Neural cell (in vitro differentiated cells): ENCODE data around the gene NUP62.

ENCODE experiments used
- CTCF ChIP-seq: fragments of 450-650 bp; IDR thresholded peaks from 2 replicates; pipeline ENCODE4 v1.5.1; 2014; ENCODE audit warnings: antibody characterized with exemption, mild to moderate bottlenecking, moderate library complexity; ENCODE audit not compliant: poor library complexity, severe bottlenecking
- EP300 ChIP-seq: fragments of 450-650 bp; conservative IDR thresholded peaks from 2 replicates; pipeline ENCODE4 v1.6.1; 2014; ENCODE audit warnings: antibody characterized with exemption, mild to moderate bottlenecking, moderate library complexity; ENCODE audit not compliant: poor library complexity, severe bottlenecking
- EZH2 ChIP-seq: fragments of 200-600, 300-800 bp; shearing (Covaris generic), sonication (generic); IDR thresholded peaks from 2 replicates; pipeline ENCODE4 v1.6.1; 2014; ENCODE audit warnings: antibody characterized with exemption, low read length, borderline replicate concordance, mild to moderate bottlenecking; ENCODE audit not compliant: insufficient read depth, poor library complexity, severe bottlenecking
- MXI1 ChIP-seq: fragments of 450-650 bp; conservative IDR thresholded peaks from 2 replicates; pipeline ENCODE4 v1.6.1; 2014; ENCODE audit warnings: antibody characterized with exemption, mild to moderate bottlenecking; ENCODE audit not compliant: poor library complexity, severe bottlenecking
- POLR2AphosphoS5 ChIP-seq: IDR thresholded peaks from 2 replicates; pipeline ENCODE4 v1.6.1; 2012
- RAD21 ChIP-seq: fragments of 450-650 bp; conservative IDR thresholded peaks from 2 replicates; pipeline ENCODE4 v1.6.1; 2014; ENCODE audit warnings: antibody characterized with exemption, mild to moderate bottlenecking, moderate library complexity
- REST ChIP-seq: IDR thresholded peaks from 2 replicates; pipeline ENCODE4 v1.6.1; 2012; ENCODE audit warnings: borderline replicate concordance
- SMC3 ChIP-seq: fragments of 450-650 bp; conservative IDR thresholded peaks from 2 replicates; pipeline ENCODE4 v1.6.1; 2014; ENCODE audit warnings: antibody characterized with exemption, mild to moderate bottlenecking, moderate library complexity; ENCODE audit not compliant: poor library complexity

GRCh38 chr19:49932731-49933131, 3.4 kb upstream of the NUP62 start:
- no peak for TF ChIP-seq RAD21
- TF ChIP-seq CTCF = no peak
- TF ChIP-seq POLR2AphosphoS5 = no peak
- no peak for TF ChIP-seq EP300
- TF ChIP-seq MXI1 = no peak
- no peak for TF ChIP-seq REST
- no peak for TF ChIP-seq SMC3
- no peak for TF ChIP-seq EZH2
